HCT116 (cell line): Measurements from ENCODE around the gene ALDH4A1. TPM values are rescaled to one million over a fixed set of nuclear protein-coding genes. Genes with fewer than 3 reads are reported as not detected.

Experiments
- ATAC-seq: fragments of 200-7000 bp; cut with Tn5 transposase; 2 replicates; pipeline ENCODE4 v1.9.1; 2020; ENCODE audit warnings: mild to moderate bottlenecking, moderate library complexity
- BruUV-seq: library from RNA; stranded (reverse); fragments of 400-500 nt; replicated peaks from 2 replicates; lab custom pipeline; 2021; lab: Mats Ljungman, UMichigan
- CTCF ChIA-PET: fragments of 300-600 bp; sonication (Branson Sonifier 250); formaldehyde crosslinking; loops from one replicate; lab custom pipeline; 2021; ENCODE audit warnings: antibody characterized with exemption; lab: Charles Lee
- POLR2A ChIA-PET: fragments of 300-600, 350-600 bp; sonication (Branson Sonifier 250); formaldehyde crosslinking; loops from one replicate; lab custom pipeline; 2021; ENCODE audit warnings: antibody characterized with exemption; lab: Charles Lee
- RAD21 ChIA-PET, 2 experiments: fragments of 300-600 bp; sonication (Branson Sonifier 250); formaldehyde crosslinking; loops; one replicate each; lab custom pipeline; 2023; ENCODE audit warnings: low total read pairs in 2 of 2; ENCODE audit not compliant: uncharacterized antibody in 2 of 2, unreplicated experiment in 2 of 2, low non-redundant PET in 1 of 2; lab: Charles Lee
- DNase-seq: peaks from one replicate; pipeline ENCODE4 v3.0.0-alpha.2; 2010; ENCODE audit warnings: low read depth, low spot score
- H2AFZ ChIP-seq: fragments of 200-600 bp; shearing (Covaris generic), sonication (generic); 2 replicates; pipeline ENCODE4 v1.6.1; 2017; ENCODE audit warnings: low read depth, mixed run types, mixed read lengths, antibody characterized with exemption, low read length; ENCODE audit not compliant: poor library complexity, severe bottlenecking
- H3K27ac ChIP-seq: 2 replicates; pipeline ENCODE4 v1.5.1; 2012; ENCODE audit warnings: low read depth, low read length
- H3K27me3 ChIP-seq: fragments of 200-600 bp; sonication (generic); 2 replicates; pipeline ENCODE4 v1.6.1; 2016; ENCODE audit warnings: mixed run types, low read length, mixed read lengths; ENCODE audit not compliant: insufficient read depth
- H3K36me3 ChIP-seq, 2 experiments: fragments of 200-500 bp in 1 of 2; fragments of 200-600 bp in 1 of 2; sonication (Bioruptor generic) in 1 of 2; sonication (generic) in 1 of 2; 2 replicates each; pipeline versions ENCODE4 v1.5.1 to v1.6.1; 2014 to 2016; ENCODE audit warnings: low read length in 2 of 2, inconsistent platforms in 1 of 2, mixed read lengths in 1 of 2, mixed run types in 1 of 2; ENCODE audit not compliant: insufficient read depth in 2 of 2, control insufficient read depth in 1 of 2
- H3K4me1 ChIP-seq, 2 experiments: fragments of 200-600 bp in 1 of 2; sonication (generic) in 1 of 2; 2 replicates each; pipeline versions ENCODE4 v1.5.1 to v1.6.1; 2012 to 2017; ENCODE audit warnings: low read length in 2 of 2, inconsistent platforms in 1 of 2, mild to moderate bottlenecking in 1 of 2, mixed read lengths in 1 of 2, mixed run types in 1 of 2, moderate library complexity in 1 of 2; ENCODE audit not compliant: insufficient read depth in 2 of 2, control insufficient read depth in 1 of 2
- H3K4me2 ChIP-seq: fragments of 200-600 bp; sonication (generic); 2 replicates; pipeline ENCODE4 v1.6.1; 2017; ENCODE audit warnings: mixed run types, low read length, mixed read lengths
- H3K4me3 ChIP-seq, 2 experiments: fragments of 200-600 bp in 1 of 2; sonication (generic) in 1 of 2; replicated peaks in 1 of 2; 2 replicates each; pipeline ENCODE4 v1.5.1; 2011 to 2016; ENCODE audit warnings: low read length in 2 of 2, control low read depth in 1 of 2, low read depth in 1 of 2, mild to moderate bottlenecking in 1 of 2, mixed read lengths in 1 of 2, mixed run types in 1 of 2
- H3K79me2 ChIP-seq: fragments of 200-600 bp; sonication (generic); 2 replicates; pipeline ENCODE4 v1.6.1; 2017; ENCODE audit warnings: mild to moderate bottlenecking, mixed run types, low read length, moderate library complexity, mixed read lengths; ENCODE audit not compliant: insufficient read depth
- H3K9ac ChIP-seq: fragments of 200-600 bp; sonication (generic); 2 replicates; pipeline ENCODE4 v1.6.1; 2016; ENCODE audit warnings: low read length, mixed read lengths
- H3K9me2 ChIP-seq: fragments of 200-600 bp; sonication (generic), shearing (Covaris generic); 2 replicates; pipeline ENCODE4 v1.6.1; 2017; ENCODE audit warnings: mixed run types, mild to moderate bottlenecking, moderate library complexity; ENCODE audit not compliant: insufficient read depth
- H3K9me3 ChIP-seq, 2 experiments: fragments of 200-500 bp in 1 of 2; fragments of 200-600 bp in 1 of 2; sonication (Bioruptor generic) in 1 of 2; sonication (generic) in 1 of 2; 2 replicates each; pipeline ENCODE4 v1.6.1; 2014 to 2017; ENCODE audit warnings: low read length in 2 of 2, mixed read lengths in 2 of 2, inconsistent platforms in 1 of 2, low read depth in 1 of 2, mild to moderate bottlenecking in 1 of 2, mixed run types in 1 of 2, moderate library complexity in 1 of 2; ENCODE audit not compliant: control insufficient read depth in 1 of 2, insufficient read depth in 1 of 2
- H4K20me1 ChIP-seq: fragments of 200-600 bp; sonication (generic), shearing (Covaris generic); 2 replicates; pipeline ENCODE4 v1.6.1; 2017; ENCODE audit warnings: mixed run types, mild to moderate bottlenecking, moderate library complexity; ENCODE audit not compliant: insufficient read depth
- CBX3 ChIP-seq: IDR thresholded peaks from 2 replicates; pipeline ENCODE4 v1.6.1; 2012; ENCODE audit warnings: low read depth
- EGR1 ChIP-seq: IDR thresholded peaks from 2 replicates; pipeline ENCODE4 v1.6.1; 2012; ENCODE audit warnings: low read depth
- ELF1 ChIP-seq: IDR thresholded peaks from 2 replicates; pipeline ENCODE4 v1.6.1; 2012; ENCODE audit warnings: low read depth, borderline replicate concordance
- EZH2 ChIP-seq: fragments of 200-600 bp; sonication (generic); IDR thresholded peaks from 2 replicates; pipeline ENCODE4 v1.6.1; 2017; ENCODE audit warnings: antibody characterized with exemption, mixed run types
- EZH2phosphoT487 ChIP-seq: fragments of 200-600 bp; IDR thresholded peaks from 2 replicates; pipeline ENCODE4 v1.6.1; 2018; ENCODE audit warnings: antibody characterized with exemption, borderline replicate concordance
- FOSL1 ChIP-seq: IDR thresholded peaks from 2 replicates; pipeline ENCODE4 v1.6.1; 2012; ENCODE audit warnings: low read depth
- JUND ChIP-seq: IDR thresholded peaks from 2 replicates; pipeline ENCODE4 v1.6.1; 2012
- POLR2A ChIP-seq: IDR thresholded peaks from 2 replicates; pipeline ENCODE4 v1.7.0; 2011; ENCODE audit warnings: borderline replicate concordance; ENCODE audit not compliant: insufficient read depth, insufficient read length; ENCODE audit errors: extremely low read depth
- POLR2AphosphoS5 ChIP-seq: IDR thresholded peaks from 2 replicates; pipeline ENCODE4 v1.6.1; 2011; ENCODE audit warnings: mild to moderate bottlenecking, low read depth, low read length, moderate library complexity
- RAD21 ChIP-seq: IDR thresholded peaks from 2 replicates; pipeline ENCODE4 v1.6.1; 2012; ENCODE audit warnings: low read depth, mild to moderate bottlenecking
- SIN3A ChIP-seq: IDR thresholded peaks from 2 replicates; pipeline ENCODE4 v1.6.1; 2012; ENCODE audit warnings: low read depth
- SP1 ChIP-seq: IDR thresholded peaks from 2 replicates; pipeline ENCODE4 v1.6.1; 2012; ENCODE audit warnings: low read depth
- SRF ChIP-seq: IDR thresholded peaks from 2 replicates; pipeline ENCODE4 v1.6.1; 2012; ENCODE audit warnings: low read depth
- YY1 ChIP-seq: IDR thresholded peaks from 2 replicates; pipeline ENCODE4 v1.6.1; 2011; ENCODE audit warnings: low read length, low read depth, moderate library complexity, mild to moderate bottlenecking; ENCODE audit not compliant: insufficient replicate concordance; ENCODE audit errors: extremely low read depth
- ZFX ChIP-seq: fragments of 450-650 bp; IDR thresholded peaks from 2 replicates; pipeline ENCODE4 v1.6.1; 2017
- ZNF274 ChIP-seq: fragments of 200-500 bp; sonication (Bioruptor generic); IDR thresholded peaks from 2 replicates; pipeline ENCODE4 v1.6.1; 2014; ENCODE audit warnings: mild to moderate bottlenecking, low read depth, low read length, inconsistent platforms
- intact Hi-C: fragments of 100-400 bp; cut with micrococcal nuclease; formaldehyde crosslinking; loops from 2 replicates; pipeline ENCODE4 v1.10.0; 2022
- total RNA-seq: library from RNA; stranded (reverse); gene quantifications from one replicate; pipeline ENCODE4 v1.2.1, GENCODE V29; 2021; ENCODE audit not compliant: unreplicated experiment
- TF ChIP-seq, protein P1 (sequence below): IDR thresholded peaks from 2 replicates; pipeline ENCODE4 v1.6.1; 2011; ENCODE audit warnings: mild to moderate bottlenecking, low read length, moderate library complexity; ENCODE audit not compliant: insufficient replicate concordance; ENCODE audit errors: extremely low read depth
- TF ChIP-seq, protein P2 (sequence below): IDR thresholded peaks from 2 replicates; pipeline ENCODE4 v1.6.1; 2012

ALDH4A1 gene
- total RNA-seq, 1 experiment from 2014 or later, result 12.6 TPM

DNA sequence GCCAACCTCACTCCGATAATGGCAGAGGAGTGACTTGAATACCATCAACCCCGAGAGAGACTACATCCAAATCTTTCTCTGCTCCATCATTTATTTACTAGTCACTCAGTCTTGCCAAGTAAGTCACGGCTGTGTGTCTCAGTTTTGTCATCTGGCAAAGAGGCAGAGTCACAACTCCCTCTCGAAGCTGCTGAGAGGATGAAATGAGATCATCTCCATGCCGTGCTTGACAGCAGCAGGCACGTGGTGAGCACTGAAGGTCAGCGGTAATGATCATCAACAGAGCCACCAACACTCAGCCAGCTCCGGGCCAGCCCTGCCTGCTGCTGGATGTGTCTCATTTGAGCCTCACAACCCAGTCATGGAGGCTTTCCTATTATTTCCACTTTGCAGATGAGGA lies 19.9 kb downstream of the ALDH4A1 start (continued):
- TF ChIP-seq, protein P1, sequence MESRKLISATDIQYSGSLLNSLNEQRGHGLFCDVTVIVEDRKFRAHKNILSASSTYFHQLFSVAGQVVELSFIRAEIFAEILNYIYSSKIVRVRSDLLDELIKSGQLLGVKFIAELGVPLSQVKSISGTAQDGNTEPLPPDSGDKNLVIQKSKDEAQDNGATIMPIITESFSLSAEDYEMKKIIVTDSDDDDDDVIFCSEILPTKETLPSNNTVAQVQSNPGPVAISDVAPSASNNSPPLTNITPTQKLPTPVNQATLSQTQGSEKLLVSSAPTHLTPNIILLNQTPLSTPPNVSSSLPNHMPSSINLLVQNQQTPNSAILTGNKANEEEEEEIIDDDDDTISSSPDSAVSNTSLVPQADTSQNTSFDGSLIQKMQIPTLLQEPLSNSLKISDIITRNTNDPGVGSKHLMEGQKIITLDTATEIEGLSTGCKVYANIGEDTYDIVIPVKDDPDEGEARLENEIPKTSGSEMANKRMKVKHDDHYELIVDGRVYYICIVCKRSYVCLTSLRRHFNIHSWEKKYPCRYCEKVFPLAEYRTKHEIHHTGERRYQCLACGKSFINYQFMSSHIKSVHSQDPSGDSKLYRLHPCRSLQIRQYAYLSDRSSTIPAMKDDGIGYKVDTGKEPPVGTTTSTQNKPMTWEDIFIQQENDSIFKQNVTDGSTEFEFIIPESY, result no peak
- no peak for TF ChIP-seq FOSL1
- TF ChIP-seq CBX3, result no peak
- TF ChIP-seq, all 23 proteins: peak for 0

DNA sequence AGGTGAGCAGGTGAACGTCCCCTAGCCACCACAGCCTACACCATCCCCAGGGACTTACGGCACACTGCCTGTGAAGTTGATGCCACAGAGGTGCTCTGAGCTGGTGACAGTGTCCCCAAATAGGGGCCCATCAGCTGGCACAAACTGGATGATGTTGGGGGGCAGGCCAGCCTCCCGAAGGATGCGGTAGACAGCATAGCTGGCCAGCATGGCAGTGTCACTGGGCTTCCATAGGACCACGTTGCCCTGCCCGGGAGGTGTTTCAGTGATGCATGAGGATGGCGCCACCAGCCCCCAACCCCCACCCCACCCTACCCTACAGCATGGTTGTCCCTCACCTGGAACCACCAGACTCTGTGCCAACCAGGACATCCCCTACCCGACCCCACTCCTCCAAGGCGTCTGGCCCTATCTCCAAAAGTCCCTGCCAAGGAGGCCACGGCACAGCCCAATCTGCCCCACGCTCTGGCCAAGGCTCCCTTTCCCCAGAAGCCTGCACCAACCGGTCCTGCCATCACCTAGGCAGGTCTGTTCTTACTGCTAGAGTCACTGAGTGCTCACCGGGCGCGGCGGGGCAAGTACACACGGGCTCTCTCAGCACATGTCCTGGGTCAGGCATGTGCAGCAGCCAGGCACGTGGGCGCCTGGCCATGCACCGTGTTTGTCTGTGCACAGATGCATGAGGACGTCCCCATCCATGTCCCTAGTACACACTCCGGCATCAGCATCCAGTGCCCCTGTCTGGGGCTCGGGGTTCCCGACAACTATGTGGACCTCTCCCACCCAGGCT lies 20.5 kb downstream of the ALDH4A1 start:
- Histone ChIP-seq H3K4me2 (no peak overlapping the region), H2AFZ (no peak overlapping the region), H4K20me1 (no peaks in the 10 kb centered on the region), H3K4me1 (peaks cover 0 to 5% of the 10 kb centered on the region in 2 experiments; a peak in 1 of 4 replicates), H3K36me3 (no peaks in the 10 kb centered on the region), H3K4me3 (no peak overlapping the region), H3K9me3 (no peaks in the 10 kb centered on the region), H3K79me2 (no peaks in the 10 kb centered on the region), H3K9me2 (no peaks in the 10 kb centered on the region), H3K9ac (no peak overlapping the region), H3K27me3 (no peaks in the 10 kb centered on the region), H3K27ac (no peak overlapping the region)
- no peak for DNase-seq
- intact Hi-C loops, result loop anchor here (5.0 kb wide), 1 partner anchor 360 kb away; no protein-coding TSS in a partner anchor
- ATAC-seq, result no peak
- RAD21 ChIA-PET, result no interaction called here
- TF ChIP-seq ZNF274 (no peak), POLR2A (no peak), SP1 (no peak), JUND (no peak), POLR2AphosphoS5 (no peak), ZFX (no peak), SRF (no peak), EZH2 (no peak), CBX3 (no peak), RAD21 (no peak), EGR1 (no peak), EZH2phosphoT487 (no peak), ELF1 (no peak), SIN3A (no peak), YY1 (no peak)
- TF ChIP-seq, protein P2, sequence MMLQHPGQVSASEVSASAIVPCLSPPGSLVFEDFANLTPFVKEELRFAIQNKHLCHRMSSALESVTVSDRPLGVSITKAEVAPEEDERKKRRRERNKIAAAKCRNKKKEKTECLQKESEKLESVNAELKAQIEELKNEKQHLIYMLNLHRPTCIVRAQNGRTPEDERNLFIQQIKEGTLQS, result no peak
- TF ChIP-seq, protein P1, result no peak
- no TSS peak for BruUV-seq
- POLR2A ChIA-PET, result no interaction called here
- CTCF ChIA-PET, result no interaction called here
